ENCODE data around the gene ZNF462. TPM values are rescaled to one million over a fixed set of nuclear protein-coding genes. Genes with fewer than 3 reads are reported as not detected.

The ZNF462 gene
- total and polyA plus RNA-seq, 2 of the 13 experiments (the other 11 are each of a cell fraction or from before 2014, with no cell fraction given) = not detected

DNA sequence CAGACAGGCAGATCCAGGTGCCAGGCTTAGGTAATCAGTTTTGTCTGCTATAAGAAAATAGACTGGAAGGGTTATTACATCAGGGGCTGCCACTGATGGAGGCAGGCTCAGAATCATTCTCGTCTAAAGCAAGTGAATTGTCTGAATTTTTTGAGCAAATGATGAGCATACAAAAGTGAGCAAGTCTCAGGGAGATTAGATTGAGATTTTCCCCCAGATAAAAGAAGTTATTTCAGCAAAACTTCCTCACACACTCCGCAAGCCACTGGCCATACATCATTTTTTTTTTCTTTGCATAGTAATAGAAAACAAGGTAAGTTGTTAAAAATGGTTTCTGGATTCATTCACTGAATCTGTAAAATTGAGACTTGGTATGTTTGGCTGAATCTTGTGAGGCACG lies 52.9 kb downstream of the ZNF462 start:
- POLR2A ChIA-PET = no interaction called here
- 38% methylated on average over 3 of the region's 3 CpGs for WGBS (ENCODE audit: low lambda C conversion rate)
- no peak for DNase-seq (ENCODE audit: low spot score)
- in situ Hi-C loops (cut with HindIII; ENCODE audit: extremely low pct_ligation_motif_present, low pct_unique_long_range_greater_than_20kb) (no loop called here), intact Hi-C loops (cut with micrococcal nuclease; ENCODE audit: unreplicated experiment) (no loop called here)
- H3K4me2 ChIP-seq (ENCODE audit: low read depth, low read length) = no peak overlapping the region
- H3K9ac ChIP-seq (ENCODE audit: insufficient read depth, low read depth, low read length) = no peak overlapping the region
- CTCF ChIA-PET (ENCODE audit: low intra/inter-chr PET ratio, low total read pairs) = no interaction called here
- H3K4me1 ChIP-seq (ENCODE audit: insufficient read depth, low read length) = peaks cover 7% of the 10 kb centered on the region
- ATAC-seq = no peak
- H3K36me3 ChIP-seq (replicated peaks in 1 of 2; ENCODE audit: control insufficient read depth in 1 of 2, insufficient read depth in 2 of 2, low read length in 2 of 2) = no peaks in the 10 kb centered on the region
- no peak for TF ChIP-seq BRD4 (CRISPR knock-in tag; IDR thresholded peaks at IDR 0.05)
- TF ChIP-seq, protein P1, sequence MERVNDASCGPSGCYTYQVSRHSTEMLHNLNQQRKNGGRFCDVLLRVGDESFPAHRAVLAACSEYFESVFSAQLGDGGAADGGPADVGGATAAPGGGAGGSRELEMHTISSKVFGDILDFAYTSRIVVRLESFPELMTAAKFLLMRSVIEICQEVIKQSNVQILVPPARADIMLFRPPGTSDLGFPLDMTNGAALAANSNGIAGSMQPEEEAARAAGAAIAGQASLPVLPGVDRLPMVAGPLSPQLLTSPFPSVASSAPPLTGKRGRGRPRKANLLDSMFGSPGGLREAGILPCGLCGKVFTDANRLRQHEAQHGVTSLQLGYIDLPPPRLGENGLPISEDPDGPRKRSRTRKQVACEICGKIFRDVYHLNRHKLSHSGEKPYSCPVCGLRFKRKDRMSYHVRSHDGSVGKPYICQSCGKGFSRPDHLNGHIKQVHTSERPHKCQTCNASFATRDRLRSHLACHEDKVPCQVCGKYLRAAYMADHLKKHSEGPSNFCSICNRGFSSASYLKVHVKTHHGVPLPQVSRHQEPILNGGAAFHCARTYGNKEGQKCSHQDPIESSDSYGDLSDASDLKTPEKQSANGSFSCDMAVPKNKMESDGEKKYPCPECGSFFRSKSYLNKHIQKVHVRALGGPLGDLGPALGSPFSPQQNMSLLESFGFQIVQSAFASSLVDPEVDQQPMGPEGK (CRISPR knock-in tag; IDR thresholded peaks at IDR 0.05) = no peak
- TF ChIP-seq, protein P2, sequence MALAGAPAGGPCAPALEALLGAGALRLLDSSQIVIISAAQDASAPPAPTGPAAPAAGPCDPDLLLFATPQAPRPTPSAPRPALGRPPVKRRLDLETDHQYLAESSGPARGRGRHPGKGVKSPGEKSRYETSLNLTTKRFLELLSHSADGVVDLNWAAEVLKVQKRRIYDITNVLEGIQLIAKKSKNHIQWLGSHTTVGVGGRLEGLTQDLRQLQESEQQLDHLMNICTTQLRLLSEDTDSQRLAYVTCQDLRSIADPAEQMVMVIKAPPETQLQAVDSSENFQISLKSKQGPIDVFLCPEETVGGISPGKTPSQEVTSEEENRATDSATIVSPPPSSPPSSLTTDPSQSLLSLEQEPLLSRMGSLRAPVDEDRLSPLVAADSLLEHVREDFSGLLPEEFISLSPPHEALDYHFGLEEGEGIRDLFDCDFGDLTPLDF (CRISPR knock-in tag; IDR thresholded peaks at IDR 0.05) = no peak
- TF ChIP-seq, protein P3, sequence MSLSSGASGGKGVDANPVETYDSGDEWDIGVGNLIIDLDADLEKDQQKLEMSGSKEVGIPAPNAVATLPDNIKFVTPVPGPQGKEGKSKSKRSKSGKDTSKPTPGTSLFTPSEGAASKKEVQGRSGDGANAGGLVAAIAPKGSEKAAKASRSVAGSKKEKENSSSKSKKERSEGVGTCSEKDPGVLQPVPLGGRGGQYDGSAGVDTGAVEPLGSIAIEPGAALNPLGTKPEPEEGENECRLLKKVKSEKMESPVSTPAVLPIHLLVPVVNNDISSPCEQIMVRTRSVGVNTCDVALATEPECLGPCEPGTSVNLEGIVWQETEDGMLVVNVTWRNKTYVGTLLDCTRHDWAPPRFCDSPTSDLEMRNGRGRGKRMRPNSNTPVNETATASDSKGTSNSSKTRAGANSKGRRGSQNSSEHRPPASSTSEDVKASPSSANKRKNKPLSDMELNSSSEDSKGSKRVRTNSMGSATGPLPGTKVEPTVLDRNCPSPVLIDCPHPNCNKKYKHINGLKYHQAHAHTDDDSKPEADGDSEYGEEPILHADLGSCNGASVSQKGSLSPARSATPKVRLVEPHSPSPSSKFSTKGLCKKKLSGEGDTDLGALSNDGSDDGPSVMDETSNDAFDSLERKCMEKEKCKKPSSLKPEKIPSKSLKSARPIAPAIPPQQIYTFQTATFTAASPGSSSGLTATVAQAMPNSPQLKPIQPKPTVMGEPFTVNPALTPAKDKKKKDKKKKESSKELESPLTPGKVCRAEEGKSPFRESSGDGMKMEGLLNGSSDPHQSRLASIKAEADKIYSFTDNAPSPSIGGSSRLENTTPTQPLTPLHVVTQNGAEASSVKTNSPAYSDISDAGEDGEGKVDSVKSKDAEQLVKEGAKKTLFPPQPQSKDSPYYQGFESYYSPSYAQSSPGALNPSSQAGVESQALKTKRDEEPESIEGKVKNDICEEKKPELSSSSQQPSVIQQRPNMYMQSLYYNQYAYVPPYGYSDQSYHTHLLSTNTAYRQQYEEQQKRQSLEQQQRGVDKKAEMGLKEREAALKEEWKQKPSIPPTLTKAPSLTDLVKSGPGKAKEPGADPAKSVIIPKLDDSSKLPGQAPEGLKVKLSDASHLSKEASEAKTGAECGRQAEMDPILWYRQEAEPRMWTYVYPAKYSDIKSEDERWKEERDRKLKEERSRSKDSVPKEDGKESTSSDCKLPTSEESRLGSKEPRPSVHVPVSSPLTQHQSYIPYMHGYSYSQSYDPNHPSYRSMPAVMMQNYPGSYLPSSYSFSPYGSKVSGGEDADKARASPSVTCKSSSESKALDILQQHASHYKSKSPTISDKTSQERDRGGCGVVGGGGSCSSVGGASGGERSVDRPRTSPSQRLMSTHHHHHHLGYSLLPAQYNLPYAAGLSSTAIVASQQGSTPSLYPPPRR (CRISPR knock-in tag; IDR thresholded peaks at IDR 0.05; ENCODE audit: borderline replicate concordance) = no peak
- H3K9me3 ChIP-seq (ENCODE audit: low read length) = no peaks in the 10 kb centered on the region
- no peaks in the 10 kb centered on the region for H3K79me2 ChIP-seq (ENCODE audit: insufficient read depth, low read length)
- no TSS peak for BruUV-seq (replicated peaks)
- H3K27me3 ChIP-seq (ENCODE audit: control insufficient read depth in 1 of 2, insufficient read depth in 2 of 2, low read length in 2 of 2) = no peaks in the 10 kb centered on the region
- no peak overlapping the region for H3K27ac ChIP-seq (ENCODE audit: extremely low read length, insufficient read depth, low read length)
- no peak overlapping the region for H3K4me3 ChIP-seq (replicated peaks in 1 of 3; ENCODE audit: insufficient read depth in 1 of 3, low read depth in 2 of 3, low read length in 3 of 3)
- no peaks in the 10 kb centered on the region for H4K20me1 ChIP-seq (ENCODE audit: insufficient read depth, low read length)
- FAIRE-seq = no peak
- H2AFZ ChIP-seq (ENCODE audit: low read length) = no peak overlapping the region
